IPS-NIHi11 (cell line): ENCODE data around the gene WBP1.
A peak's percentile ranks its signal among the peaks of the same experiment; 100 is the strongest.
"Not testable (repeated sequence)": the region's sequence is repeated elsewhere in the genome, so short reads cannot be mapped to it uniquely, and the experiment has no call there.

Experiments used
- DNase-seq: peaks from one replicate; pipeline ENCODE4 v3.0.0; 2012; ENCODE audit warnings: mixed read lengths, low spot score

Gene WBP1

DNA sequence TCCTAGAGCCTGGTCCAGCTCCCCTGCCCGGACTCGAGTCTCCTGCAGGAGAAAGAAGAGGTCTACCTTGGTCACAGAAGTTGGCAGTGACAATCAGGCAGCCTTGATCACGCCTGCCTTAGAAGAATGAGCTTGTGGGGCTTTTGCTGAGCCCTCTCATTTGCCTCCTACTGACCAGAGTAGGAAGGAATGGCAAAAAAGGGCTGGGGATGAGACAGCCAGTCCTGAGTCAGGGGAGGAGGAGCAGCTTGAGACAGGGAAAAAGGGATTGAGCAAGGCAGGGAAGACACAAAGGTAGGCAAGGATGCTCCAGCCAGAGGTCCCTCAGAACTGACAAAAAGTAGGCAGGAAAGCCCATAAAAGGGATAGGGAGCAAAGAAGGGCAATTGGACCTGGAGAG lies 30.7 kb upstream of the WBP1 start:
- DNase-seq, result no peak

DNA sequence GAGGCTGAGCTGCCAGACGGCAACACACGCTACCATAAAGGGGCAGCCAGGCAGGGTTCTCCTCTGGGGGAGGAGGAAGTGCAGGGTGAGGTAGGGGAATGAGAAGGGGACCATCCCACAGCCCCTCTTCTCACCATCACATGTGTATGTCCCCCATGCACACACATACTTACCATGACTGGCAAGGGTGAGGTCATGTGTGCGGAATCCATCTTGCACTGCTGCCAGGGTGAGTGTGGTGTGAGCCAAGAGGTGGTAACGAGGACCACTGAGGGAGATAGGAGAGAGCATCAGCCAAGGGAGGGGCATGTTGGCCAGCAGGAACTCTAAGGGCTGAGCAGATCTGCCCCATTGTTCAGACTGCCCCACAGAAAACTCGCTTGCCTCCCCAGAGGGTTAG lies 29.6 kb upstream of the WBP1 start:
- DNase-seq, result no peak

DNA sequence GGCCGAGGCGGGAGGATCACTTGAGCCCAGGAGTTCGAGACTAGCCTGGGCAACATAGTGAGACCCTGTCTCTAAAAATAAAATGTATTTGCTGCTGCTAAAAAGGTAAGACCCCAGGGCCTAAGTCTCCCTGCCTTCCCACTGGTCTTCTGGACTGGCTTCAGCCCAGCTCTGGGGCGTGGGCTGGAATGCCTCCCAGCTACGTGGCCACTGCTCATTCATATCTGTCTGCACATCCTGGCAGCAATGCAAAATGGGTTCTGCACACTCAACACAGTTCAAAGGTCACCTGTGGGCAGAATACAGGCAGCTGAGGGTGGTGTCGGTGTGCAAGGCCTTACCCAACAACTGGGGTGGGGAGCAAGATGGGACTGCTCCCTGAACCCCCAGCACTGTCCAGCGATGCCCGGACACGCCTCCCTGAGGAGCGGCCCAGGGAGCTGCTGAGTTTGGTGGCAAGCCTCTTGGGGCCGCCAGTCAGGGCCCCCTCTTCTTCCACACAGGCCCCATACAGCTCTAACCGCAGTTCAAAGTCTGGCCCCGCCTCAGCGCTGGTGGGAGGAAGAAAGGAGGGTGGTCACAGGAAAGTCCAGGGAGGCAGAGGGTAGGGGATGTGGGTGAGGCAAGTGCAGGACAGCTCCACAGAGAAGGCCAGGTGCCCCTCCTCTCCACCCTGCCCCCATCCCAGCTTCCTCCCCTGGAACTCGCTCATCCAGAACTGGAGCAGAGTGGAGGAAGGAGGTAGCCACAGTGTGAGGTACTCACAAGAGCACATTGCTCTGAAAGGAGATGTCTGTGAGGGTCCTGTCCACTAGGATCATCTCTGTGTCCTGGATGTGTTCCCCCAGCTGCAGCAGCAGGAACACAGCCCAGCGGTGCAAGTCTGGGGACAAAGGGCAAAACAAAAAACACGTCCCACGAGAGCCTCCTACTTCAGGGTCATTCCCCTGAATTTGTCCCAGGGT lies 28.5 kb upstream of the WBP1 start:
- no peak for DNase-seq

DNA sequence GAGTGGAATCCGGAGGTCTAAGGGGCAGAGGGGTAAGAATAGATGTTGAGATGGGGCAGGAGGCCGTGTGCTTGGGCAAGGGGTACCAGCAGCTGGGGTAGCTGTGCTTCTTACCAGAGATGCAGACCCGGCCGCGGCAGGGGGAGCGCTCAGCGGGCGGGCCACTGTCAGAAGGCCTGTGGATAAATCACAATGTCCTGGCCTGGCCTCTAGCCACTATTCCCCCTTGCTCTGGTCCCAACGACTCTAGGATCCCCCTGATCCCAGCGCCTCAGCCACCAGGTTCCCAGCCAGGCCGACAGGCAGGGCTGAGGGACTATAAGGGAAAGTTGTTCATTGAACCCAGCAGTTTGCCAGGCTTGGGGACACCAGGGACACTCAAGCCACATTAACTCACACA lies 27.7 kb upstream of the WBP1 start:
- no peak for DNase-seq

DNA sequence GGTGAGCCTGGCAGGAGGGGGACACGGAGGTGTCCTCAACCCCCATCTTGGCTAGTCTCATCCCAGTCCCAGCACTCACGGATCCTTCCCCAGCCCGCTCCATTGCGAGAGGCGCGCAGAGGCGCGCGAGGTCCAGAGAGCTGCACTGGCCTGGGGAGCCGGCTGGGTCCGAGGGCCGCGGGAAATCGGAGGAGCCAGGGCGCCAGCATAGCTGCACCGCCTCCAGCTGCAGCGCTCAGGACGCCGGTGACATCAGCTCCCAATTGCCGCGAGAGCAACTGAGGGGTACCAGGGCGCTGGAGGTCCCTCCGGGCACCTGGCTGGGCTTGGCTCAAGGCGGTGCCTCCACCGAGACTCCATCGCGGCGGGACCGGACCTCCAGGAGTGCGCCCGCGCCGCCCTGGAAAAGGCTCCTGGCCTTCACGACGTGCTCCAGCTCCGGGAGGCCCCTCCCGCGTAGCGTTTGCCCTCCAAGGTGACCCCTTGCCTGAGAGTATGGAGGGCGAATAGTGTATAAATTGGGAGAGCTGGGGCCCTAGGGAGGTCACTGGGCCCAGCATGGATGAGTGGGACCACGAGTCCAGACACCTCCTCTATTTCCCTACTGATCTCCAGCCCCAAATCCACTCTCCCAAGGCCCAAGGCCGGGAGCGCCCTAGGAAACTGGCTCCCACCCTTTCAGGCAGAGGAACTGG lies 22.0 kb upstream of the WBP1 start:
- no peak for DNase-seq

DNA sequence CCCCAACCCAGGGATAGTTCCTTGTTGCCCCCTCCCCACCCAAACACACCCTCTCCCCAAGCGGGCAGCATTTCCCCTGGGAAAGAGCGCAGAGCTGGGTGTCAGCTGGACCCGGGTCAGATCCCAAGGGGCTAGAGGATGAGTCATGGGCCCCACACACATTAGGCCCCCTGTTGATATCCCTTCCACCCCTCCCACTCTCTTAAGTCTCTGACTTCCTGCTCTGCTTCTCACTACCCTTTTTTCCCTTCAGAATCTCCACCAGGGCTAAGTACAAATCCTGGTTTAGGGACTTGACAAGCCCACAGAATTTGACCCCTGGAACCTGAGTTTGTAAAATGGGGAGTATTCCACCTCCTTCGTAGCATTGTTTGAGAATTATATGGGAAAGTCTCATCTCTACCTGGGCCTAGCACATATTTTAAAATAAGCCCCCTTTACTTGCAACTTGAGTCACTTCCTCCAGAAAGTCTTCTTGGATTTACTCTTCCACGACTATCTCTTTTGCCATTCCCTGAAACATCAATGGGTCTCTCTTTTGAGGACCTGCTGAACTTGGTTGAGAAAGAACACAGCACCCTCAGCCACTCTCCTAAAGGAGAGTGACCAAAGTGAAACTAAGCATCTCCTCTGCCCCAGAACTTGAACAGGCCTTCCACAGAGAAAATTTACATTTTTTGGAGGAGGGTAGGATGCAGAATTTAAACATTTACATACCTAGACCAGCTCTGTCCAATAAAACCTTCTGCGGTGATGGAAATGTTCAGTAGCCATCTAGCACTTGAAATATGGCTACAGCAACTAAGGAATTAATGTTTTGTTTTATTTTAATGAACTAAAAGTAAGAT lies 21.2 kb upstream of the WBP1 start:
- DNase-seq, result peak; percentile 41

DNA sequence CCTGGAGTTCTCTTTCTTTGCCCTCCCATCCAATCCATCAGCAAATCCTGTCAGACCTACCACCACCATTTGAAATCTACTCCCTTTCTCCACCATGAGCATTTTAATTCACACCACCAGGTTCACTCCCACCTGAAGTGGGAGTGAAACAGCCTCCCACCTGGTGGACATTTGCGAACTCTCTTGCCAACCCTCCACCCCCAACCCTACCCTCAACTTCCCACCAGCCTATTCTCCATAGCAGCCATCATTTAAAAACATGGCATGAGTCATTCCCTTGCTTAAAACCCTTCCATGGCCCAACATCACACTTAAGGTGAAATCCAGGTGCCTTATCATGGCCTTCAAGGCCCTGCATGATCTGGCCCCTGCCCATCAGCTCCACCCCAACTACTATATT lies 20.0 kb upstream of the WBP1 start:
- DNase-seq, result no peak

DNA sequence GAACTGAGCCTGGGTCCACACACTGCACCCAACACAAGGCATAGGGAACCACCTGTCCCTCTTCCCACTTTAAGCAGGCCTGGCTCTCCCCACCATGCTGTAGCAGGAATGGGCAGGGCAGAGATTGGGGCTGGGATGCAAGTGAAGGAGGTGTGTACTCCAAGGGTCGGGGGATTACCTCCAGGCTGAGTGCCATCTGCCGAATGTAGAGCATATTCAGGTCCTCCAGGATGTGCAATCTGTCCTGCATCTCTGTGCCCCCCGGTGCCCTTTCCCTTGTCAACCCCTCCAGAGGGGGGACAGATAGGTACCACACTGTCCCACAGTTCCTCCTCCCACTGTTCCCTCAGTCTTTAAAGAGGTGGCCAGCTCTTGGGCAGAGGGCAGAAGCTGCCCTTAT lies 18.9 kb upstream of the WBP1 start:
- no peak for DNase-seq

DNA sequence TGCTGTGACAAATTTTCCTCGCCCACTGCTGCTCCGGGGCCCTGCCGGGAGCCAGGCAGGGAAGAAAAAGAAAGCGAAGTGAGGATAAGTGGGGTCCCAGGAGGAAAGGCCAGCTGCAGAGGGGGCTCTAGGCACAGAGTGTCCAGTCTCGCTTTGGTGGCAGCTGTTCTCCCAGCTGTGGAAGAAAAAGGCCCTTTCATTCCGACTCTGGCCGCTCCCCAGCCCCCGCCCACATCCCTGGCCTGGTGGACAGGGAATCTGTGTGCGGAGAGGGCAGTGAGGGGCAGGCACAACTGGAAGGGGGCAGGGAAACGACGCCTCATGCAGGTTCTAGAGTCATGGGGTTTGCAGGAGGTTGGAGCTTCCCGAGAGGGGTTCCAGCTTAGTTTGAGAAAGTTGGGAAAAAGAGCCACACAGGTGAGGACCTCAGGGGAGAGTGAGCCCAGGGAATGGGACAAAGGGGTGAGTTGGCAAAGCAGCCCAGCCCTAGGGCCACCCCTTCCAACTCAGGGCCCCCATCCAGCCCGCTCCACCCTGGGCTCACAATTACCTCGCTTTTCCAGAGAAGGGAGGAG lies 18.3 kb upstream of the WBP1 start:
- DNase-seq, result no peak

DNA sequence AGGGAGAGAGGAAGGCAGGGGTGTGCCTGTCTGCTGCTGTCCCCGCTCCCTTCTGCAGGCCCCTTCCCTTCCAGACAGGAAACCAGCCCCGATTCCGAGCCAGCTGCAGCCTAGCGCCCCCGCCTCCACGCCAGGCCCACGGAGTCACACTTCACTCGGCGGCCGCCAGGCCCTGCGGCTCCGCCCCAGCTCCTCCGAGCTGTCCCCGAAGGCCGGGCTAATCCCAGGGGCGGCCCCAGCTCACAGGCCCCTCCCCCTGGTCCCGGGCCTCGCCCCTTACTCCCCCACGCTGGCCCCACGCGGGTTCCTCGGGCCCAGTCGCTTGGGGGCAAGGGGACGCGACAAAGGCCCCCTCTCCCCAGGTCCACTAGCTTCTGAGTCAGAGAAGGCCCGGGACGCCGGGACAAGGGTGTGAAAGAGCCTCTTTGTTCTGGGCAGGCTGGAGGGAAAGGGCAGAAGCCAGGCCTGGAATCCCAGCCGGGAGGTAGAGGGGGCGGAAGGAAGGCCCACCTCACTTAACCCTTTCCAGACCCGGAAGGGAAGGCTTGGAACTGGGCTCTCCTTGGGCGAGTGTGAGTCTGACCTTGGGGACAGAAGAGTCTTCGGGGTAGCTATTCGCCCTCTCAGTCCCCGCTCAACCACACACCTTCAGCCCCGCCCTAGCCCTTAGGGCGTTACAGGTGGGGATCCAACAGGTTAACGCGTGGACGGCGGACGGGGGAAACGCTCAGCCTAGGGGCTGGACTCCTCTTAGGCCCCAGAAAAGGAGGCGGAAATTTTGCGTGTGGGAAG lies 17.7 kb upstream of the WBP1 start:
- peak; percentile 100 for DNase-seq

DNA sequence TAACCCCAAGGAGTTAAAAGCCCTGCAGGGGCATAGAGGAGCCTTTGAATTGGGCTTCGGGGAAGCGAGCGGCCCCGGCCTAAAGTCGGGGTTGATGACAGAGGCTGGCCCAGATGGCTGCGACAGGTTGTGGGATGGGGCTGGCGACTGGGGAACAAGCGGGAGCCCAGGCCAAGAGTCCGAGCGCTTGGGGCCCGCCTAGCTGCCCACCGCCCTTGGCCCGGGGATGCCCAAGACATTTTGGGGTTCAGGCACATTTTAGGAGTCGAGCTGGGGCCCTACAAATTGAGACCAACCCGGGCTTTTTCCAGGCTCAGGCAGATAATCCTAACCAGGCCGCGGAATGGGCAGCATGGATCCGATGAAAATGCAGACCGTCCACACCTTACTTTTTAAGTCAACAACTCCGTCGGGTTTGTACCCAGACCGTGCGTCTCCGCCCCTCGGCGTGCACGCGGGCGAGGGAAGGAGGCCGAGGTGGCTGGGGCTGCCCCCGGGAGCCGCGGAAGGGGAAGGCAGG lies 17.0 kb upstream of the WBP1 start:
- no peak for DNase-seq

DNA sequence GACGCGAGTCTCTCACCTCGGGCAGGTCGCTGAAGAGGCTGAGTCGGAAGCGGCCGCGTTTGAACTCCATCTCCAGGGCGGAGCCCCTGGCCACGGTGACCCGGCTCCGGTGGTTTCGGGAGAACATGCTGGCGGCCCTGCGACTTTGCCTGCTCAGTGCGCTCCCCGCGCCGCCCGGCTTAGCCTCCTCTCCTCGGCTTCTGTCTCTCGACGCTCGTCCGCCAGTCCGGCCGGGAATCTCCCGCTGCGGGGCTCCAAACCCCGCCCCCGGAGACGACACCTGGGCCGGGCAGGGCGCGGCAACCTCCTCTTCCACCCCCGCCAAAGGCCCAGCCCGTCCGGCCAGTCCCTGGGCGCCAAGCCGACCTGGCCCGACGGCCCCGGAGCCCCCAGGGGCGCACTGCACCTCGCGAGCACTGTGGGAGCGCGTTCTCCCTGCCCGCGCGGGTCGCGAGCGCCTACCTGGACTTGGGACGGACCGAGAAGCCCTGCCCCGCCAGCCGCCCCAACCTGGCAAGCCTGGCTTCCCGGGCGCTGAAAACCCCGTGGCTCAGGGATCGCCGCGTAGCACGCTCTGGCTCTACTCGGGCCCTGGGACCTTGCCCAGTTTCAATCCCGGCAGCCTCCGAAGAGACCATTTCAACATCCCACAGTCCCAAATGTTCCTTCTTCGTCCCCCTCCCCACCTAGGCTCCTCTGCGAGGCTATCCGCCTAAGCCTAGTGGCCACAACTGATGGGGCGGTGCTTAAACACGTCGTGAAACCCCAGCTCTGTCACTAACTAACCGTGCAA lies 16.4 kb upstream of the WBP1 start, which contains the start of gene RTKN:
TSS of gene RTKN (minus strand) at position 248 of the 793 bp plus-strand sequence. CDS start at position 127, 121 bp downstream.
- DNase-seq, result peak; percentile 86

DNA sequence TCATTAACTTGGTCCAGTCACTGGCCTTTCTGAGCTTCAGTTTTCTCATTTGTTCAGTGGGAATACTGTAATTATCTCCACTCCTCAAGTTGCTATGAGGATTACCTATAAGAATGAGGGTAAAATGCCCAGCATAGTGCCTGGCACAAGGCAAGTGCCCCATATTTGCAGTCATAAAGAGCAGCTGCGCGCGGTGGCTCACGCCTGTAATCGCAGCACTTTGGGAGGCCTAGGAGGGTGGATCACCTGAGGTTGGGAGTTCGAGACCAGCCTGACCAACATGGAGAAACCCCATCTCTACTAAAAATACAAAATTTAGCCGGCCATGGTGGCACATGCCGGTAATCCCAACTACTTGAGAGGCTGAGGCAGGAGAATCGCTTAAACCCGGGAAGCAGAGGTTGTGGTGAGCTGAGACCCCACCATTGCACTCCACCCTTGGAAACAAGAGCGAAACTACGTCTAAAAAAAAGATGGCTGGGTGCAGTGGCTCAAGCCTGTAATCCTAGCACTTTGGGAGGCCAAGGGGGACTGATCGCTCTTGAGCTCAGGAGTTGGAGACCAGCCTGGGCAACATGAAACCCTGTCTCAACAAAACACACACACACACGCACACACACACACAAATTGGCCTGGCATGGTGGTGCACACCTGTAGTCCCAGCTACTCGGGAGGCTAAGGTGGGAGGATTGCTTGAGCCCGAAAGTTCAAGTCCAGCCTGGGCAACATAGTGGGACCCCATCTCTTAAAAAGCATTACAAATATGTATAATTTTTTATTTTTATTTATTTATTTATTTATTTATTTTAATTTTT lies 15.5 kb upstream of the WBP1 start:
- DNase-seq, result not testable (repeated sequence)

DNA sequence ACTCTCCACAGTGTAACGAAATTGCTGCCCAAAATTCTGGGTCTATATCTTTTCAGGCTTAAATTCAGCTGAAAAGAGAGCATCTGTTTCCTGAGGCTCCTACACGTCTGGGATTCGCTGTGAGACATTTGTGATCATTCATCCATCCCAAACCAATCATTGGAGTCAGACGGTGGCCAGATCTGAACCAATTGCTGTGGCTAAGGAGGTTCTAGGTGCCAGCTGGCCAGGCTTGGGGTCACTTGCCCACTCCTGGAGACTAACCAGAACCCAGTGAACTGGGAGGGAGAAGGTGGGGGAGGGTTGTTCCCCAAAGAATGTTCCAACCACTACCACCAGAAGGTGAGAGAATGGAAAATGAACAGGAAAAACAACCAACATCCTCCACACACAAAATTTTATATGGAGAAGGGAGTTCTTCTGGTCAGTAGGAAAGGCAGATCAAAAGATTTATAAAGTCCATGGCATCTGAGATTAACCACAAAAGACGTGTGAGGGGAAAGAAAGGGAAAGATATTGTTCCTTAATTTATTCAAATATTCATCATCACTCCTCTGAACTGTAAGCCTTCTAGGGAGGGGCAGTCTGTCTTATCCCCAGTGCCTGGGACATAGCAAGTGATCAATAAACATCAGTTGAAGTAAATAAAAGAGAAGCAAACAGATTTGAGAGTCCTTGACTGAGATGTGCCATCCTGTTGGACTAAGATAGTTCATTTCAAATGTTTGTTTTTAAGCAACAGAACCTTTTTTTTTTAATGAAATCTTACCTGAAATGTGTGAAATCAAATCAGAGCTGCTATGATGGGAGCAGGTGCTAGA lies 13.5 kb upstream of the WBP1 start:
- DNase-seq, result no peak

DNA sequence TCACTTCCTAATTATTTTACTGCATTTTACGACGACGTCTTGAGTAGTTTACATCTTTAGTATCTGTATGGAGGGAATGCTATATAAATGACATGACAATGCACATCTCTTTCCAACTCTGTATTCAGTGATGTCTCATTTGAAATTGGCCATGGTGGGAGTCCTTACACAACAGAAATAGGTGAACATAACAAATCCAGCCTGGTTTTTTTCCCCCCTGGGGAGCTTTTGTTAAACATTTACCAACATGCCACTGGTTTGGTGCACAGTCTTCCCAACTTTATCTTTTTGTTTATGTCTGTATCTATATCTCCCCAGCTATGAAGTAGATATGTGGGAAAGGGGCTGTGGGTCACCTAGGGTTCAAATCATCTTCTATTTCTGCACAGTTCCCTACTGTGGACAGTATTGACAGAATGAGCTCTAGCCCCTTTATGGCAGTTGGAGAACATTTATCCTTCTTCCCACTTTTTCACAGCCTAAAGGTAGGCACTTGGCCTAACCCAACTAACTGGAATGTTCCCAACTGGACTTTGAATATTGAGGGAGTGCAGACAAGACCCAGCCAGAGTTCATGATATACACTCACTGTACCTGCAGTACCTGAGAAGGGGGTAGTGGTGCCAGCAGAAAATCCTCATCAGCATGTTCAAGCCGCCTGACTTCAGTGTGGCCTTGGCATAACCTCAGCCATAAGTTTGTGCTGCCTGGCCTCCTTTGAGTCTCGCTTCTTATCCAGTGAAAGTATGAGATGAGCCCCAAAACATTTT lies 10.8 kb upstream of the WBP1 start:
- no peak for DNase-seq

DNA sequence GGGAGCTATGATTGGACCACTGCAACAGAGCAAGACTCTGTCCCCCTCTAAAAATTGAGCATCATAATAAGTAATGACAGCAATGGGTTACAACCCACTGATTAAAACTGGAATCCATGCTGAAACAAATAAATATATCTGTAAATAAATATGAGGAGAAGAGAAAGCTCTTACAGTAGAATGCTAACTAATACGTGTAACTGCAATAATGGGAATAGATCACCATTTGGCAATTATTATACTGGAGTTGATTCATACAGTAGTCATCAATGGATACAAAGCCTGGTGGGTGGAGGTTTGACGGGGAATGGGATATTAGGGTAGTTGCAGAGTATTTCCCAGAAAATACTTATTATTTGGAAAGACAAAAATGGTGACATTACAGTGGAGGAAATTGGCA lies 9.5 kb upstream of the WBP1 start:
- DNase-seq, result no peak

DNA sequence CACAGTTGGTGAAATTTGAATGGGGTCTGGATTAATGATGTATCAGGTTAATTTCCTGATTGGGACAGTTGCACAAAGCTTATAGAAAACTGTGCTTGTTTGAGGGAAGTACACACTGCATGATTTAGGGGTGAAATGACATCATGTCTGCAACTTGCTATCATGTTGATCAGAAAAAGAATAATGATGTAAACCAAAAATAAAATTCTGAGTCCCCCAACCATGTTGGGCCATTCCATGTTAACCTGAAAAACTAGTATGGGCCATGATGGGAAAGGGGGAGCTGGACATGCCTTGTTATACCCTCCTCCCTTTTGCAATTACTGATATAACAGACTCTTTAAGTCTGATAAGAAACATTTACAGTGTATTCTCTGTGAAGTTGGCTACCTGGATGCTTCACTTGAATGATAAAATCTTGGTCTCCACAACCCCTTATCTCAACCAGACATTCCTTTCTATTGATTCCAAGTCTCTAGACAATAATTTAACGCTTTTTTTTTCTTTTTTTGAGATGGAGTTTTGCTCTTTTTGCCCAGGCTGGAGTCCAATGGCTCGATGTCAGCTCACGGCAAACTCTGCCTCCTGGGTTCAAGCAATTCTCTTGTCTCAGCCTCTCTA lies 7.6 kb upstream of the WBP1 start:
- no peak for DNase-seq
